ENCODE measurements around the gene CD83. TPM values are rescaled to one million over a fixed set of nuclear protein-coding genes. Genes with fewer than 3 reads are reported as not detected.

The CD83 gene
- total and polyA plus RNA-seq, 2 experiments from 2014 or later = 6.2 to 6.6 TPM

GRCh38 chr6:14105547-14105946 lies 12.0 kb upstream of the CD83 start:
- no peaks in the 10 kb centered on the region for H3K36me3 ChIP-seq (replicated peaks; ENCODE audit: insufficient read depth, low read depth)
- H4K20me1 ChIP-seq (ENCODE audit: insufficient read depth, poor library complexity, severe bottlenecking) = no peaks in the 10 kb centered on the region
- no peak for DNase-seq (ENCODE audit: low spot score)
- no peak overlapping the region for H3K4me2 ChIP-seq
- no peak overlapping the region for H3K27ac ChIP-seq
- TF ChIP-seq, protein P1, sequence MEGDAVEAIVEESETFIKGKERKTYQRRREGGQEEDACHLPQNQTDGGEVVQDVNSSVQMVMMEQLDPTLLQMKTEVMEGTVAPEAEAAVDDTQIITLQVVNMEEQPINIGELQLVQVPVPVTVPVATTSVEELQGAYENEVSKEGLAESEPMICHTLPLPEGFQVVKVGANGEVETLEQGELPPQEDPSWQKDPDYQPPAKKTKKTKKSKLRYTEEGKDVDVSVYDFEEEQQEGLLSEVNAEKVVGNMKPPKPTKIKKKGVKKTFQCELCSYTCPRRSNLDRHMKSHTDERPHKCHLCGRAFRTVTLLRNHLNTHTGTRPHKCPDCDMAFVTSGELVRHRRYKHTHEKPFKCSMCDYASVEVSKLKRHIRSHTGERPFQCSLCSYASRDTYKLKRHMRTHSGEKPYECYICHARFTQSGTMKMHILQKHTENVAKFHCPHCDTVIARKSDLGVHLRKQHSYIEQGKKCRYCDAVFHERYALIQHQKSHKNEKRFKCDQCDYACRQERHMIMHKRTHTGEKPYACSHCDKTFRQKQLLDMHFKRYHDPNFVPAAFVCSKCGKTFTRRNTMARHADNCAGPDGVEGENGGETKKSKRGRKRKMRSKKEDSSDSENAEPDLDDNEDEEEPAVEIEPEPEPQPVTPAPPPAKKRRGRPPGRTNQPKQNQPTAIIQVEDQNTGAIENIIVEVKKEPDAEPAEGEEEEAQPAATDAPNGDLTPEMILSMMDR (IDR thresholded peaks at IDR 0.05; ENCODE audit: poor library complexity) = no peak
- TF ChIP-seq EZH2 (IDR thresholded peaks at IDR 0.05; ENCODE audit: borderline replicate concordance) = no peak
- no peak for TF ChIP-seq EZH2phosphoT487 (IDR thresholded peaks at IDR 0.05; ENCODE audit: low read depth, severe bottlenecking, unreplicated experiment)
- no peak overlapping the region for H3K4me3 ChIP-seq
- H3K79me2 ChIP-seq = no peaks in the 10 kb centered on the region
- no peaks in the 10 kb centered on the region for H3K4me1 ChIP-seq (ENCODE audit: insufficient read depth)
- no peaks in the 10 kb centered on the region for H3K9me3 ChIP-seq (ENCODE audit: low read depth)
- H3K27me3 ChIP-seq = no peaks in the 10 kb centered on the region
- no peak overlapping the region for H2AFZ ChIP-seq
- 91% methylated on average over 1 of the region's 1 CpG for WGBS (ENCODE audit: low lambda C conversion rate, missing lambda C conversion rate)
- no peaks in the 10 kb centered on the region for H3K9me2 ChIP-seq (replicated peaks; ENCODE audit: insufficient read depth)

DNA sequence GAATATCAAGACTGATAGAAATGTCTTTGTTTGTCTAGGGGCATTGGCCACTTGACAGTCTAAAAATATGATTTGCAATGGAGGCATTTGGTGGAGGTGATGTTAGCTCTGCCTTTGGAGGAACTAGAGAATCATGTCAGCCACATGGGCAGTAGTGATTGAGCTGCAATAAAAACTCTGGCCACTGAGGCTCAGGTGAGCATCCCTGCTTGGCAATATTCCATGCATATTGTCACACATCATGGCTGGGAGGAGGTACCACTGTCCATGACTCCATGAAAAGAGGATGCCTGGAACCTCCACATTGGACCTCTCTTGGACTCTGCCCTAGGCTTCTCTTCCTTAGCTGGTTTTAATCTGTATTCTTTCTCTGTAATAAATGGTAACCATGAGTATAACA lies 10.6 kb upstream of the CD83 start:
- H3K9me3 ChIP-seq (ENCODE audit: low read depth) = no peaks in the 10 kb centered on the region
- H3K79me2 ChIP-seq = no peaks in the 10 kb centered on the region
- no peaks in the 10 kb centered on the region for H3K27me3 ChIP-seq
- no peak for DNase-seq (ENCODE audit: low spot score)
- H3K27ac ChIP-seq = no peak overlapping the region
- no peak overlapping the region for H3K4me2 ChIP-seq
- no peaks in the 10 kb centered on the region for H3K9me2 ChIP-seq (replicated peaks; ENCODE audit: insufficient read depth)
- H3K36me3 ChIP-seq (replicated peaks; ENCODE audit: insufficient read depth, low read depth) = no peaks in the 10 kb centered on the region
- TF ChIP-seq, protein P1 (IDR thresholded peaks at IDR 0.05; ENCODE audit: poor library complexity) = no peak
- TF ChIP-seq EZH2phosphoT487 (IDR thresholded peaks at IDR 0.05; ENCODE audit: low read depth, severe bottlenecking, unreplicated experiment) (no peak), EZH2 (IDR thresholded peaks at IDR 0.05; ENCODE audit: borderline replicate concordance) (no peak)
- H4K20me1 ChIP-seq (ENCODE audit: insufficient read depth, poor library complexity, severe bottlenecking) = no peaks in the 10 kb centered on the region
- no peaks in the 10 kb centered on the region for H3K4me1 ChIP-seq (ENCODE audit: insufficient read depth)
- H2AFZ ChIP-seq = no peak overlapping the region
- no peak overlapping the region for H3K4me3 ChIP-seq

DNA sequence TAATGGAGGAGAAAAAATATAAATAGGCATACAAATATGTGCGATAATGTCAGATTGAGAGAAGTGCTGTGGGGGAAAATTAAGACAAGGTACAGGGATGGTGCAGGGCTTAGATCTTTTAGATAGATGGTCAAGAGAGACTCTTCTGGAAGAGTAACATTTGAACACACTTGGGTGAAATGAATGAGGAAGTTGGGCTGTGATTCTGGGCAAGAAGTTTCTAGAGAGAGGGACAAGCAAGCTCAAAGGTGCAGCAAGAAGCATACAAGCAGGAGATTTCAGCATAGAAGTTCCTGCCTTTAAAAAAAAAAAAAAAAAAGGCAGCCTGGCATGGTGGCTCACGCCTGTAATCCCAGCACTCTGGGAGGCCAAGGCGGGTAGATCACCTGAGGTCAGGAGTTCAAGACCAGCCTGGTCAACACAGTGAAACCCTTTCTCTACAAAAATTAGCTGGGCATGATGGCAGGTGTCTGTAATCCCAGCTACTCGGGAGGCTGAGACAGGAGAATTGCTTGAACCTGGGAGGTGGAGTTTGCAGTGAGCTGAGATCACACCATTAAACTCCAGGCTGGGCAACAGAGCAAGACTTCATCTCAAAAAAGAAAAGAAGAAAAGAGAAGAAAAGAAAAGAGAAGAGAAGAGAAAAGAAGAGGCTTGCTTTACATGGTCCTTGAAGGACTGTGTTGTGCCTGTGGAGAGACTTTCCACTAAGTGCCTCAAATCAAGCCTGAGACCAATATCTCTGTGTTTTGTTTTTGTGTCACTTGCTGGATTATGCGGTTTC lies 9.7 kb upstream of the CD83 start:
- H2AFZ ChIP-seq = no peak overlapping the region
- H4K20me1 ChIP-seq (ENCODE audit: insufficient read depth, poor library complexity, severe bottlenecking) = no peaks in the 10 kb centered on the region
- TF ChIP-seq EZH2 (IDR thresholded peaks at IDR 0.05; ENCODE audit: borderline replicate concordance) = no peak
- TF ChIP-seq, protein P1 (IDR thresholded peaks at IDR 0.05; ENCODE audit: poor library complexity) = no peak
- TF ChIP-seq EZH2phosphoT487 (IDR thresholded peaks at IDR 0.05; ENCODE audit: low read depth, severe bottlenecking, unreplicated experiment) = no peak
- no peak overlapping the region for H3K4me3 ChIP-seq
- H3K27ac ChIP-seq = no peak overlapping the region
- no peaks in the 10 kb centered on the region for H3K36me3 ChIP-seq (replicated peaks; ENCODE audit: insufficient read depth, low read depth)
- H3K4me1 ChIP-seq (ENCODE audit: insufficient read depth) = no peaks in the 10 kb centered on the region
- no peaks in the 10 kb centered on the region for H3K79me2 ChIP-seq
- H3K9me2 ChIP-seq (replicated peaks; ENCODE audit: insufficient read depth) = no peaks in the 10 kb centered on the region
- WGBS (ENCODE audit: low lambda C conversion rate, missing lambda C conversion rate) = 87% methylated on average over 5 of the region's 5 CpGs
- no peaks in the 10 kb centered on the region for H3K9me3 ChIP-seq (ENCODE audit: low read depth)
- H3K27me3 ChIP-seq = no peaks in the 10 kb centered on the region
- H3K4me2 ChIP-seq = no peak overlapping the region
- DNase-seq (ENCODE audit: low spot score) = no peak

Data from hepatocyte (in vitro differentiated cells).